ENCODE data around the gene SEPTIN1.

Gene SEPTIN1

DNA sequence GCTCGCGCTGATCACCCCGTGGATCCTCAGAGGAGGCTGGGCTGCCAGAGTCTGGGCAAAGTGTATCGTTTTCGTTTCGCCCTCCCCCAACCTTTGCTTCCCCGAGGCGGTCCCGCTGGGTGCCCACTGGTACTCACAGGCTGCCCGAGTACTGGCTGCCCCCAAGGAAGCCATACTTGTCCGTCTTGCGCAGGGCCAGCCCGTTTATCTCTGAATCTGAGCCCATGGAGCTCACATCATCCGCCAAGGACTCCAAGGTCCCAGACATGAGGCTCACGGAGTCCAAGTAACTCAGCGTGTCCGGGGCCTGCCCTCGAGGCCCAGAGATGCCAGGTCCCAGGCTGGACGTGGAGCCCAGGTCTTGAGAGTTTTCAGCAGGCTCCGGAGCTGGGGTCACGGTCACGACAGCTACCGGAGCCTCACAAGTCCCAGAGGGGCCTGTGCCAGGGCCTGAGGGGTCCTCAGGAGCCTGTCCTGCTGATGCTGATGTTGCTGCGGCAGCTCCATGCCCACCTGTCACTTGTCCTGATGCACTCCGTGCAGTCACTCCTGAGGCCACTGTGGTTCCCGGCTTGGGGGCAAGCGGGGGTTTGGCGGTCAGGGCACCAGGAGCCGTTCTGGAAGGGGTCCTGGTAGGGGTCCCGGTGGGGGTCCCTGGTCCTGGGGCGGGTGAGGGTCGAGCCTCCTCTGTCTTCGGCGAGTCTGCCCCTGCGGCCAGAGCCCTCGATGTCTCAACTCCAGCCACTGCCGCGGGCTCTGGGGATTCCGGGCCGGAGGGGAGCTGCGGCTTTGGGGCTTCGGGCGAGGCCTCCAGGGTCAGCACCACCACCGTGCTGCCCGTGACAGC is 13.0 kb downstream of the SEPTIN1 start:
- TF ChIP-seq, protein P1, sequence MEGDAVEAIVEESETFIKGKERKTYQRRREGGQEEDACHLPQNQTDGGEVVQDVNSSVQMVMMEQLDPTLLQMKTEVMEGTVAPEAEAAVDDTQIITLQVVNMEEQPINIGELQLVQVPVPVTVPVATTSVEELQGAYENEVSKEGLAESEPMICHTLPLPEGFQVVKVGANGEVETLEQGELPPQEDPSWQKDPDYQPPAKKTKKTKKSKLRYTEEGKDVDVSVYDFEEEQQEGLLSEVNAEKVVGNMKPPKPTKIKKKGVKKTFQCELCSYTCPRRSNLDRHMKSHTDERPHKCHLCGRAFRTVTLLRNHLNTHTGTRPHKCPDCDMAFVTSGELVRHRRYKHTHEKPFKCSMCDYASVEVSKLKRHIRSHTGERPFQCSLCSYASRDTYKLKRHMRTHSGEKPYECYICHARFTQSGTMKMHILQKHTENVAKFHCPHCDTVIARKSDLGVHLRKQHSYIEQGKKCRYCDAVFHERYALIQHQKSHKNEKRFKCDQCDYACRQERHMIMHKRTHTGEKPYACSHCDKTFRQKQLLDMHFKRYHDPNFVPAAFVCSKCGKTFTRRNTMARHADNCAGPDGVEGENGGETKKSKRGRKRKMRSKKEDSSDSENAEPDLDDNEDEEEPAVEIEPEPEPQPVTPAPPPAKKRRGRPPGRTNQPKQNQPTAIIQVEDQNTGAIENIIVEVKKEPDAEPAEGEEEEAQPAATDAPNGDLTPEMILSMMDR (IDR thresholded peaks at IDR 0.05; ENCODE audit: control insufficient read depth, extremely low read depth, insufficient read depth): no peak
- DNase-seq (ENCODE audit: low read depth): no peak
- H3K4me3 ChIP-seq (ENCODE audit: low read depth, low read length): peak overlapping the region; percentile 82

- TF ChIP-seq, protein P1 (IDR thresholded peaks at IDR 0.05; ENCODE audit: control insufficient read depth, extremely low read depth, insufficient read depth): no peak
- no peak for DNase-seq (ENCODE audit: low read depth)
- peak overlapping the region; percentile 82 for H3K4me3 ChIP-seq (ENCODE audit: low read depth, low read length)
Observed at GRCh38 chr16:30368792-30369090, 13.6 kb downstream of the SEPTIN1 start.

- TF ChIP-seq, protein P1 (IDR thresholded peaks at IDR 0.05; ENCODE audit: control insufficient read depth, extremely low read depth, insufficient read depth): no peak
- DNase-seq (ENCODE audit: low read depth): no peak
Observed at GRCh38 chr16:30368122-30368791, 14.1 kb downstream of the SEPTIN1 start.

DNA sequence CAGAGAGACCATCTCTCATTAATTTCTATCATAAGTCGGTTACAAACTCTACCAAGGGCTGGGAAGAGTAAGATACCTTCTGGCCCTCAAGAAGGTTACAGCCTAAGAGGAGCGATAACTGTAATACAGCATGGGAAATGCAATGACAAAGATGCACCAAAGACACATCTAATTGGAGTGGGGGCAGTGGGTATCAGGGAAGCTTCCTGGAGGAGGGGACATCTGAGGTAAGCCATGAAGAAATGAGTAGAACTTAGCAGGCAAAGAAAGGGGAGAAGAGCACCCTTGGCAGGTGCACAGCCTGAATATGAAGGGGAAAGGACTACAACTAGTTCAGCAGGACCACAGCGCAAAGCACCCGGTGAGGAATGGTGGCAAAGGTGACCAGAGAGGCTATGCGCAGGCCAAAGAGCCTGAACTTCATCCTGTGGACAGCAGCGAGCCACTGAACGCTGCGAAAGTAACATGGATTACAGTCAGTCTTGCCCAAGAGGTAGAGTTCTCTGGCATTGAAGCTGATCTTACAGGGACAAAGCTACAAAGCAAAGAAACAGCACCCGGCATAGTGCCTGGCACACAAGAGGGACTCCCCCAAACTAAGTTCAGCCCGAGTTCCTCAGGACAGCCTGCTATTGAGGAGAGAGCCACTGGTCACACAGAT is 14.9 kb downstream of the SEPTIN1 start:
- TF ChIP-seq, protein P1 (IDR thresholded peaks at IDR 0.05; ENCODE audit: control insufficient read depth, extremely low read depth, insufficient read depth): no peak
- DNase-seq (ENCODE audit: low read depth): no peak
- H3K4me3 ChIP-seq (ENCODE audit: low read depth, low read length): no peak overlapping the region; the same call in 1 of the 2 replicates

More at GRCh38 chr16:30368122-30368791, 14.1 kb downstream of the SEPTIN1 start:
- peak overlapping the region; percentile 82 for H3K4me3 ChIP-seq (ENCODE audit: low read depth, low read length)

GRCh38 chr16:30366511-30366910 is 15.8 kb downstream of the SEPTIN1 start:
- no peak for DNase-seq (ENCODE audit: low read depth)
- TF ChIP-seq, protein P1 (IDR thresholded peaks at IDR 0.05; ENCODE audit: control insufficient read depth, extremely low read depth, insufficient read depth): no peak
- no peak overlapping the region for H3K4me3 ChIP-seq (ENCODE audit: low read depth, low read length)

- DNase-seq (ENCODE audit: low read depth): no peak
- H3K4me3 ChIP-seq (ENCODE audit: low read depth, low read length): no peak overlapping the region
- TF ChIP-seq, protein P1 (IDR thresholded peaks at IDR 0.05; ENCODE audit: control insufficient read depth, extremely low read depth, insufficient read depth): no peak
Observed at GRCh38 chr16:30365200-30365599, 17.2 kb downstream of the SEPTIN1 start.
